ENCODE data around the gene ZDHHC19. TPM values are rescaled to one million over a fixed set of nuclear protein-coding genes. Genes with fewer than 3 reads are reported as not detected.

ZDHHC19 gene
- polyA plus RNA-seq, 1 donor (not counting 4 experiments of a cell fraction or from before 2014, with no cell fraction given) = not detected

- Histone ChIP-seq H4K20me1 (ENCODE audit: control insufficient read depth, extremely low read depth, insufficient read depth, low read length) (no peaks in the 10 kb centered on the region), H3K27me3 (ENCODE audit: control insufficient read depth, extremely low read depth, insufficient read depth, low read length) (no peaks in the 10 kb centered on the region), H3K9me1 (ENCODE audit: control insufficient read depth, extremely low read depth, insufficient read depth, low read length) (no peaks in the 10 kb centered on the region), H3K9me3 (ENCODE audit: control insufficient read depth, low read depth, low read length) (no peaks in the 10 kb centered on the region), H3K4me2 (ENCODE audit: control insufficient read depth, extremely low read depth, insufficient read depth, low read depth, low read length) (no peak overlapping the region), H3K79me2 (ENCODE audit: control insufficient read depth, insufficient read depth, low read length) (no peaks in the 10 kb centered on the region), H3K9ac (ENCODE audit: control insufficient read depth, extremely low read depth, insufficient read depth, low read length) (peak overlapping the region; percentile 9), H3K4me3 (ENCODE audit: control insufficient read depth in 2 of 3, extremely low read depth in 1 of 3, insufficient read depth in 2 of 3, low read depth in 1 of 3, low read length in 3 of 3) (no peak overlapping the region), H3K27ac (ENCODE audit: control insufficient read depth, insufficient read depth, low read length) (no peak overlapping the region), H2AFZ (ENCODE audit: control insufficient read depth, low read length) (peak overlapping the region; percentile 98), H3K4me1 (ENCODE audit: control insufficient read depth, extremely low read depth, insufficient read depth, low read length) (peaks cover 14% of the 10 kb centered on the region), H3K36me3 (ENCODE audit: control insufficient read depth in 2 of 2, extremely low read depth in 1 of 2, insufficient read depth in 2 of 2, low read length in 2 of 2) (no peaks in the 10 kb centered on the region)
- dilution Hi-C loops (cut with MboI; ENCODE audit: extremely low pct_ligation_motif_present, low sequenced_read_pairs) = no loop called here
- no peak for DNase-seq (ENCODE audit: low read depth, low spot score)
- TF ChIP-seq CTCF (optimal IDR thresholded peaks at IDR 0.05 in 1 of 3, IDR thresholded peaks at IDR 0.05 in 1 of 3, conservative IDR thresholded peaks at IDR 0.05 in 1 of 3; ENCODE audit: extremely low read depth in 1 of 3, insufficient read depth in 2 of 3, low read length in 3 of 3) (no peak), EZH2 (IDR thresholded peaks at IDR 0.05; ENCODE audit: low read length) (no peak)
- no peak for FAIRE-seq
Observed at GRCh38 chr3:196193133-196193735, 18.0 kb downstream of the ZDHHC19 start.

GRCh38 chr3:196192524-196193051, 18.6 kb downstream of the ZDHHC19 start:
- Histone ChIP-seq H3K4me2 (ENCODE audit: control insufficient read depth, extremely low read depth, insufficient read depth, low read depth, low read length) (peak overlapping the region; percentile 32), H3K27ac (ENCODE audit: control insufficient read depth, insufficient read depth, low read length) (no peak overlapping the region), H3K9me1 (ENCODE audit: control insufficient read depth, extremely low read depth, insufficient read depth, low read length) (no peaks in the 10 kb centered on the region), H3K36me3 (ENCODE audit: control insufficient read depth in 2 of 2, extremely low read depth in 1 of 2, insufficient read depth in 2 of 2, low read length in 2 of 2) (no peaks in the 10 kb centered on the region), H4K20me1 (ENCODE audit: control insufficient read depth, extremely low read depth, insufficient read depth, low read length) (no peaks in the 10 kb centered on the region), H3K4me1 (ENCODE audit: control insufficient read depth, extremely low read depth, insufficient read depth, low read length) (peaks cover 14% of the 10 kb centered on the region), H3K27me3 (ENCODE audit: control insufficient read depth, extremely low read depth, insufficient read depth, low read length) (no peaks in the 10 kb centered on the region), H3K4me3 (ENCODE audit: control insufficient read depth in 2 of 3, extremely low read depth in 1 of 3, insufficient read depth in 2 of 3, low read depth in 1 of 3, low read length in 3 of 3) (no peak overlapping the region), H2AFZ (ENCODE audit: control insufficient read depth, low read length) (peak overlapping the region; percentile 98), H3K79me2 (ENCODE audit: control insufficient read depth, insufficient read depth, low read length) (no peaks in the 10 kb centered on the region), H3K9me3 (ENCODE audit: control insufficient read depth, low read depth, low read length) (no peaks in the 10 kb centered on the region), H3K9ac (ENCODE audit: control insufficient read depth, extremely low read depth, insufficient read depth, low read length) (peak overlapping the region; percentile 9)
- TF ChIP-seq EZH2 (IDR thresholded peaks at IDR 0.05; ENCODE audit: low read length) (no peak), CTCF (optimal IDR thresholded peaks at IDR 0.05 in 1 of 3, IDR thresholded peaks at IDR 0.05 in 1 of 3, conservative IDR thresholded peaks at IDR 0.05 in 1 of 3; ENCODE audit: extremely low read depth in 1 of 3, insufficient read depth in 2 of 3, low read length in 3 of 3) (no peak)
- FAIRE-seq = peak; percentile 5
- dilution Hi-C loops (cut with MboI; ENCODE audit: extremely low pct_ligation_motif_present, low sequenced_read_pairs) = no loop called here
- DNase-seq (ENCODE audit: low read depth, low spot score) = no peak

Data from keratinocyte (primary cell).